Tibial nerve (tissue), 4 donors: ENCODE results near the gene PCSK5. TPM values are rescaled to one million over a fixed set of nuclear protein-coding genes. Genes with fewer than 3 reads are reported as not detected.

ENCODE experiments used
- DNase-seq, 2 donors: peaks; one replicate each; pipeline ENCODE4 v3.0.0-alpha.2; 2019; ENCODE audit warnings: low spot score in 2 of 2
- H3K27ac ChIP-seq, 4 donors: fragments of 200-600 bp; sonication (generic) in 3 of 4; one replicate each; pipeline ENCODE4 v1.5.1; 2017 to 2019; ENCODE audit warnings: mild to moderate bottlenecking in 1 of 4
- H3K27me3 ChIP-seq, 2 donors: fragments of 200-600 bp; sonication (generic) in 1 of 2; one replicate each; pipeline versions ENCODE4 v1.5.1 to v1.6.0; 2017 to 2019
- H3K36me3 ChIP-seq, 3 donors: fragments of 200-600 bp; sonication (generic); one replicate each; pipeline ENCODE4 v1.5.1; 2018 to 2019
- H3K4me1 ChIP-seq, 4 donors: fragments of 200-600 bp; sonication (generic) in 3 of 4; one replicate each; pipeline ENCODE4 v1.5.1; 2017 to 2019
- H3K4me3 ChIP-seq, 4 donors: fragments of 200-600 bp; sonication (generic) in 3 of 4; one replicate each; pipeline ENCODE4 v1.5.1; 2017 to 2019; ENCODE audit warnings: mild to moderate bottlenecking in 1 of 4, moderate library complexity in 1 of 4
- H3K9me3 ChIP-seq, 4 donors: fragments of 200-600 bp; sonication (generic) in 3 of 4; one replicate each; pipeline ENCODE4 v1.5.1; 2017 to 2019
- EP300 ChIP-seq, 2 donors: sonication (generic); formaldehyde crosslinking; IDR thresholded peaks; one replicate each; pipeline ENCODE4 v1.6.1; 2017; ENCODE audit warnings: antibody characterized with exemption in 2 of 2, mild to moderate bottlenecking in 1 of 2
- POLR2A ChIP-seq, 2 donors: fragments of 450-650 bp; IDR thresholded peaks; one replicate each; pipeline ENCODE4 v1.6.1; 2017; ENCODE audit warnings: antibody characterized with exemption in 2 of 2, mild to moderate bottlenecking in 2 of 2, moderate library complexity in 2 of 2
- WGBS, 2 donors: methylation state at CpG; one replicate each; pipeline ENCODE4 v1.1.5; 2018; 5-methylcytosine and 5-hydroxymethylcytosine counted together
- total RNA-seq, 4 donors: library from RNA; depleted of rRNA; stranded (reverse); fragments of >200 nt; gene quantifications; one replicate each; pipeline ENCODE4 v1.1.0, GENCODE V29; 2016
- TF ChIP-seq, protein P1 (sequence below), 5 experiments: fragments of 200-600 bp in 3 of 5; fragments of 450-650 bp in 2 of 5; sonication (generic) in 3 of 5; IDR thresholded peaks; one replicate each; pipeline ENCODE4 v1.5.1; 2016 to 2019; ENCODE audit warnings: antibody characterized with exemption in 5 of 5, mild to moderate bottlenecking in 3 of 5, moderate library complexity in 2 of 5

PCSK5 gene
- total RNA-seq, 4 donors from 2014 or later: 12.5 to 32.7 (median 23.0) TPM

DNA sequence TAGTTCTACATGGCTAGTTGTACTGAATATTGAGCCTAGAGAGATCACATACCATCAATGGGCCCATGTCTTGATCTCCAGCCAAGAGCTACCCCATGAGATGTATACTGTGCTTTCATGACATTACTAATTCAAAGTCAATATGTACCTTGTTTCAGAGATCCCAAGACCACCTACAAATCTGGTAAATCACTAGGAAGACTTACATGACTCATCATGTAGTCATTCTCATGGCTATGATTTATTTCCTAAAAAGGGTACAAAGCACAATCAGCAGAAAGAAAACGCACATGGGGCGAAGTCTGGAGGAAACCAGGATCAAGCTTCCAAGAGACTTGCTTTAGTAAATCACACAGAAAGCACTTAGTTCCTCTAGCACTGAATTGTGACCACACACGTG lies 103.0 kb downstream of the PCSK5 start:
- Histone ChIP-seq H3K4me1 (peaks cover 0 to 7% (median 5%) of the 10 kb centered on the region in 4 donors), H3K9me3 (no peaks in the 10 kb centered on the region), H3K36me3 (peaks cover 0 to 4% (median 0%) of the 10 kb centered on the region in 3 donors), H3K4me3 (no peak overlapping the region), H3K27ac (no peak overlapping the region), H3K27me3 (no peaks in the 10 kb centered on the region)
- TF ChIP-seq, protein P1, sequence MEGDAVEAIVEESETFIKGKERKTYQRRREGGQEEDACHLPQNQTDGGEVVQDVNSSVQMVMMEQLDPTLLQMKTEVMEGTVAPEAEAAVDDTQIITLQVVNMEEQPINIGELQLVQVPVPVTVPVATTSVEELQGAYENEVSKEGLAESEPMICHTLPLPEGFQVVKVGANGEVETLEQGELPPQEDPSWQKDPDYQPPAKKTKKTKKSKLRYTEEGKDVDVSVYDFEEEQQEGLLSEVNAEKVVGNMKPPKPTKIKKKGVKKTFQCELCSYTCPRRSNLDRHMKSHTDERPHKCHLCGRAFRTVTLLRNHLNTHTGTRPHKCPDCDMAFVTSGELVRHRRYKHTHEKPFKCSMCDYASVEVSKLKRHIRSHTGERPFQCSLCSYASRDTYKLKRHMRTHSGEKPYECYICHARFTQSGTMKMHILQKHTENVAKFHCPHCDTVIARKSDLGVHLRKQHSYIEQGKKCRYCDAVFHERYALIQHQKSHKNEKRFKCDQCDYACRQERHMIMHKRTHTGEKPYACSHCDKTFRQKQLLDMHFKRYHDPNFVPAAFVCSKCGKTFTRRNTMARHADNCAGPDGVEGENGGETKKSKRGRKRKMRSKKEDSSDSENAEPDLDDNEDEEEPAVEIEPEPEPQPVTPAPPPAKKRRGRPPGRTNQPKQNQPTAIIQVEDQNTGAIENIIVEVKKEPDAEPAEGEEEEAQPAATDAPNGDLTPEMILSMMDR (IDR thresholded peaks at IDR 0.05): no peak
- TF ChIP-seq EP300 (IDR thresholded peaks at IDR 0.05) (no peak), POLR2A (IDR thresholded peaks at IDR 0.05) (no peak)
- no peak for DNase-seq
- WGBS, 2 donors: 79 to 84% methylated on average over 3 of the region's 3 CpGs

DNA sequence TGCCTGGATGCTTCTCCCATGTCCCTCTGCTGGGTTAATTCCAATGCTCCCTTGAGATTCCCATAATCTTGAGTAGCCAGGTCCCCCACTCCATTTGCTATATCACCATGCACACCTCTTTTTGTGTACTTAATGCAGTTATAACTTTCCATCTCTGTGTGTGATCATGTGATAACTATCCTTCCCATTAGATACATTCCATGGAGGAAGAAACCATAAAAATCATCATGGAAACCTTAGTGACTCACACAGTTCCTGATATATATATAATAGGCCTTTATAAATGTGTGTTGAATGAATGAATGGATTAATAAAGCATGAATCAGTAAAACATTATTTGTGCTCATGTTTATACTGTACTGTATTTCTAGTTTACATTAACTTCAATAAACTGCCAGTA lies 104.6 kb downstream of the PCSK5 start:
- no peak for DNase-seq
- Histone ChIP-seq H3K27me3 (no peaks in the 10 kb centered on the region), H3K36me3 (no peaks in the 10 kb centered on the region), H3K27ac (no peak overlapping the region), H3K9me3 (no peaks in the 10 kb centered on the region), H3K4me3 (no peak overlapping the region), H3K4me1 (peaks cover 0 to 7% (median 5%) of the 10 kb centered on the region in 4 donors)
- no peak for TF ChIP-seq POLR2A (IDR thresholded peaks at IDR 0.05)
- no peak for TF ChIP-seq EP300 (IDR thresholded peaks at IDR 0.05)
- TF ChIP-seq, protein P1 (IDR thresholded peaks at IDR 0.05): no peak

DNA sequence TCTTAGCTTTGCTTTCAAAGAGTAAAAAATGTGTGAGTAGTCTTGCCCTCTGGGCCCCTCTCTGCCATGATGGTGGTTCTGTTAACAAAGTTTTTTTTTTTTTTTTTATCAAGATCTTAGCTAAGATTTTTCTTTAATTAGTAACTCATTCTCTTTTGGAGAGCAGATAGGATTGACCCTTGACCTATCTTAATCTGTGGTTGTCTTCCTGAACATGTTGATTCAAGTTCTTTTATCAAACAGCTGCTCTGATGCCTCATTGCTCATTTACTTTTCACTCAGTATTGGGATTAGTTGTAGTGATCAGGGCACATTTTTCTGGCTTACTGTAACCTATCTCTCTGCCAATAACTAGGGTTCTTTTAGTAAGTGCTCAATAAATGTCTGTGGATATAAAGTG lies 106.3 kb downstream of the PCSK5 start:
- DNase-seq: no peak
- no peak overlapping the region for H3K4me3 ChIP-seq
- TF ChIP-seq EP300 (IDR thresholded peaks at IDR 0.05) (no peak), POLR2A (IDR thresholded peaks at IDR 0.05) (no peak)
- TF ChIP-seq, protein P1 (IDR thresholded peaks at IDR 0.05): no peak
- no peaks in the 10 kb centered on the region for H3K27me3 ChIP-seq
- peaks cover 0 to 7% (median 5%) of the 10 kb centered on the region in 4 donors for H3K4me1 ChIP-seq
- no peaks in the 10 kb centered on the region for H3K36me3 ChIP-seq
- H3K27ac ChIP-seq: no peak overlapping the region
- no peaks in the 10 kb centered on the region for H3K9me3 ChIP-seq

DNA sequence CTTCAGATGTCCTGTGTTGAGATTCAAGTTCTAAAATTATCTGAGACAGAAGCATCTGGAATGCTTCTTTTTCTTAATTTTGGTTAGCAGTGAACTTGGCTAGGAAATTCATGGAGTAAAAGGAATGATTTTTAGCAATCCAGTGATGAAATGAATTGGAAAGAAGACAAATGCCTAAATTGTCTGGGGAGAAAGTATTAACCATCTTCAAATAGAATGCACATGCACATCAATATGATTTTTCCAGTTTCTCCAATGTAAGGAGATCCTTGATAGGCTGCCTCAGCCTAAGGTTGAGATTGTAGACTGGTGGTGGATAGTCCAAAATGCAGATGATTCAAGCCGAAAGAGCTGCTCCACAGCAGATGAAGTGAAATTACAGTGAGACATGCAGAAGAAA lies 106.7 kb downstream of the PCSK5 start:
- H3K27ac ChIP-seq: no peak overlapping the region
- no peak overlapping the region for H3K4me3 ChIP-seq
- no peak for DNase-seq
- WGBS, 2 donors: 73 to 84% methylated on average over 1 of the region's 1 CpG
- H3K9me3 ChIP-seq: no peaks in the 10 kb centered on the region
- no peaks in the 10 kb centered on the region for H3K36me3 ChIP-seq
- H3K4me1 ChIP-seq: peaks cover 0 to 7% (median 5%) of the 10 kb centered on the region in 4 donors
- no peak for TF ChIP-seq EP300 (IDR thresholded peaks at IDR 0.05)
- no peak for TF ChIP-seq POLR2A (IDR thresholded peaks at IDR 0.05)
- TF ChIP-seq, protein P1 (IDR thresholded peaks at IDR 0.05): no peak
- no peaks in the 10 kb centered on the region for H3K27me3 ChIP-seq

DNA sequence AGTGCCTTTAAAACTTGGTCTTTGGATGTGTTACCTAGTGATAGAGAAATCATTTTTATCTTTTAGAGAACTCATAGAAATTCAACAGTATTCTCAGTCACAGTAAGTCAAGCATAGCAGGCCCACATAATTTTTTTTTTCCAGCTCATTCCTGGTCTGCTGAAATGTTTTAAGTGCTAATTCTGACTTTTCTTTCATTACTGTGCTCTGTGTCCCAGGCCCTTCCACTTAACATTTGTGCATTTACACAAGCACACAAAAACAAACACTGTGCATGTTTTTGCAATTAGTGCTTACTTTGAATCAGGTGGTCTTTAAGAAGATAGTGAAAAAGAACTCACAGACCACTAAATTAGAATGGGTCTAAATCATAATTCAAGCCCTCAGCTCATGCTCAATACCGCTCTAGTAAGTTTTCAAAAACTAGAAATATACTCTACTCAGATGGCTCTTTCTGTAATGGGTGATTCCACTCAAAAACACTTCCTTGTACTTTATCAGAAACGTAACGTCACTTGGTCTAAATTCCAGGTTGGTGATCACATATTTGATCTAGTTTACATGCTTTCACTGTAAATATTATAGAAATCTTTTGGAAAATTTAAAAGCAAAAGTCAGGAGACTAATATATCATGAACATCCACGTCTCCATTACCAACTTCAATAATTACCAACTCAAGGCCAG lies 107.8 kb downstream of the PCSK5 start:
- H3K36me3 ChIP-seq: no peaks in the 10 kb centered on the region
- H3K9me3 ChIP-seq: no peaks in the 10 kb centered on the region
- H3K4me1 ChIP-seq: peaks cover 0 to 7% (median 5%) of the 10 kb centered on the region in 4 donors
- WGBS, 2 donors: 90 to 94% methylated on average over 4 of the region's 4 CpGs
- TF ChIP-seq EP300 (IDR thresholded peaks at IDR 0.05) (no peak), POLR2A (IDR thresholded peaks at IDR 0.05) (no peak)
- TF ChIP-seq, protein P1 (IDR thresholded peaks at IDR 0.05): no peak
- DNase-seq: no peak
- no peaks in the 10 kb centered on the region for H3K27me3 ChIP-seq
- no peak overlapping the region for H3K27ac ChIP-seq
- H3K4me3 ChIP-seq: no peak overlapping the region
